ENCODE results near the gene SPG7. TPM values are rescaled to one million over a fixed set of nuclear protein-coding genes. Genes with fewer than 3 reads are reported as not detected.
A peak's percentile ranks its signal among the peaks of the same experiment; 100 is the strongest.

SPG7 gene
- total and polyA plus RNA-seq, 2 donors (not counting 1 experiment from before 2014, with no cell fraction given), result 35.1 to 107 TPM

DNA sequence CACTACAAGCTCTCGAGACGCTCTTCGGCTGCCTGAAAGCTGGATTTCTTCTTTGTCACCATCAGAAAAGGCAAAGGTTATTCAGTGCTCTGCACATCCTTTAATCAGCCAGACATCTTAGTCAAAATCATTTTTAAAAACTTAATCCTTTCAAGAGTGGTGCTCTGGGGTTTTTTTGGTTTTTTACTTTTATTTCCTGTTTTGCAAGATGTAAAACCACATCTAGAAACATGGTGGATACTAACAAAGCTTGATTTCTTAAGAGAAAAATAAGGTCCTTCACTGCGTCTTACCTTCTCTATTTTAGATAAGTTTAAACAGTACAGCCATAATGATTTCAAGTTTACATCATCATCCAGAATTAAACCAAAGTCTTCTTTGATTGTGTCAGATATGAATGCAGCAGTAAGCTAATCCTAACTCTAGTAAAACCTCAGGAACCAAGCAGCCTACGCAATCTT, 24.1 kb upstream of the SPG7 start:
- Histone ChIP-seq H3K27ac (ENCODE audit: insufficient read depth, low read length) (no peak overlapping the region), H3K36me3 (ENCODE audit: control insufficient read depth, insufficient read depth, low read length) (no peaks in the 10 kb centered on the region), H3K79me2 (ENCODE audit: control insufficient read depth, insufficient read depth, low read length) (peaks cover 97% of the 10 kb centered on the region), H3K27me3 (ENCODE audit: control insufficient read depth, insufficient read depth, low read length) (no peaks in the 10 kb centered on the region), H3K4me2 (ENCODE audit: extremely low read depth, insufficient read depth, low read length) (no peak overlapping the region), H3K9ac (ENCODE audit: insufficient read depth, low read length) (no peak overlapping the region), H3K9me3 (ENCODE audit: control insufficient read depth, insufficient read depth, low read depth, low read length) (no peaks in the 10 kb centered on the region), H4K20me1 (ENCODE audit: control insufficient read depth, extremely low read depth, insufficient read depth, low read length) (peaks cover 10% of the 10 kb centered on the region), H3K4me1 (ENCODE audit: control insufficient read depth, extremely low read depth, insufficient read depth, low read length) (peaks cover 6% of the 10 kb centered on the region), H3K4me3 (replicated peaks in 1 of 4; ENCODE audit: control extremely low read depth in 1 of 4, insufficient read depth in 1 of 4, low read depth in 3 of 4, low read length in 4 of 4) (no peak overlapping the region), H2AFZ (ENCODE audit: low read length) (no peak overlapping the region)
- no peak for DNase-seq (ENCODE audit: low read depth in 2 of 2)
- no peak for TF ChIP-seq EZH2 (IDR thresholded peaks at IDR 0.05; ENCODE audit: low read length, missing control alignments)
- TF ChIP-seq, protein P1, sequence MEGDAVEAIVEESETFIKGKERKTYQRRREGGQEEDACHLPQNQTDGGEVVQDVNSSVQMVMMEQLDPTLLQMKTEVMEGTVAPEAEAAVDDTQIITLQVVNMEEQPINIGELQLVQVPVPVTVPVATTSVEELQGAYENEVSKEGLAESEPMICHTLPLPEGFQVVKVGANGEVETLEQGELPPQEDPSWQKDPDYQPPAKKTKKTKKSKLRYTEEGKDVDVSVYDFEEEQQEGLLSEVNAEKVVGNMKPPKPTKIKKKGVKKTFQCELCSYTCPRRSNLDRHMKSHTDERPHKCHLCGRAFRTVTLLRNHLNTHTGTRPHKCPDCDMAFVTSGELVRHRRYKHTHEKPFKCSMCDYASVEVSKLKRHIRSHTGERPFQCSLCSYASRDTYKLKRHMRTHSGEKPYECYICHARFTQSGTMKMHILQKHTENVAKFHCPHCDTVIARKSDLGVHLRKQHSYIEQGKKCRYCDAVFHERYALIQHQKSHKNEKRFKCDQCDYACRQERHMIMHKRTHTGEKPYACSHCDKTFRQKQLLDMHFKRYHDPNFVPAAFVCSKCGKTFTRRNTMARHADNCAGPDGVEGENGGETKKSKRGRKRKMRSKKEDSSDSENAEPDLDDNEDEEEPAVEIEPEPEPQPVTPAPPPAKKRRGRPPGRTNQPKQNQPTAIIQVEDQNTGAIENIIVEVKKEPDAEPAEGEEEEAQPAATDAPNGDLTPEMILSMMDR (conservative IDR thresholded peaks at IDR 0.05 in 1 of 2, IDR thresholded peaks at IDR 0.05 in 1 of 2; ENCODE audit: low read depth in 1 of 2, low read length in 2 of 2), result no peak

DNA sequence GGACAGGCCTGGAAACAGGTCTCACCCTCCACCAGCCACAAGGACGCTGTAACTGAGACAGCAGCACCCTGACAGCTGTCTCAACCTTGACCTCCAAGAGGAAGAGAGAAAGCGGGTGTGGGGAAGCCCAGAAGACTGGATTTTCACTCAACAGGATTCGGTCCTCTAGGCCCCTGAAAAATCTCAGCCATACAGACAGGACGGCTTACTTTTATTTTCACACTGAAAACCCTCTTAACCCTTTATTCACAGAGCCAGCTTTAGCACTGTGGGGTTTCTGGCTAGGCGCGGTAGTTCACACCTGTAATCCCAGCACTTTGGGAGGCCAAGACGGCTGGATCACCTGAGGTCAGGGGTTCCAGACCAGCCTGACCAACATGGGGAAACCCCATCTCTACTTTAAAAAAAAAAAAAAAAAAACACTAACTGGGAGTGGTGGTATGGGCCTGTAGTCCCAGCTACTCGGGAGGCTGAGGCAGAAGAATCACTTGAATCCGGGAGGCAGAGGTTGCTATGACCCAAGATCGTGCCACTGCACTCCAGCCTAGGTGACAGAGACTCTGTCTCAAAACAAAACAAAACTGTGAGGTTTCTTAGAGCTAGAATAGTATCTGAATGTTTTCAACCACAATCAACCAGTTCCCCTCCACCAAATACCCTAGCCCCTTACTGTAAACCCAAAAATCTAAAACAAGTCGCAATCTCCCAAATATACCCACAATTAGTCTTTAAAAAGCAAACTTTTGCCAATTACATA, 23.1 kb upstream of the SPG7 start:
- no peak overlapping the region for H2AFZ ChIP-seq (ENCODE audit: low read length)
- no peak overlapping the region for H3K4me2 ChIP-seq (ENCODE audit: extremely low read depth, insufficient read depth, low read length)
- H4K20me1 ChIP-seq (ENCODE audit: control insufficient read depth, extremely low read depth, insufficient read depth, low read length), result peaks cover 10% of the 10 kb centered on the region
- H3K9ac ChIP-seq (ENCODE audit: insufficient read depth, low read length), result no peak overlapping the region
- no peaks in the 10 kb centered on the region for H3K27me3 ChIP-seq (ENCODE audit: control insufficient read depth, insufficient read depth, low read length)
- H3K9me3 ChIP-seq (ENCODE audit: control insufficient read depth, insufficient read depth, low read depth, low read length), result no peaks in the 10 kb centered on the region
- no peak overlapping the region for H3K27ac ChIP-seq (ENCODE audit: insufficient read depth, low read length)
- H3K4me1 ChIP-seq (ENCODE audit: control insufficient read depth, extremely low read depth, insufficient read depth, low read length), result peaks cover 6% of the 10 kb centered on the region
- H3K36me3 ChIP-seq (ENCODE audit: control insufficient read depth, insufficient read depth, low read length), result no peaks in the 10 kb centered on the region
- TF ChIP-seq, protein P1 (conservative IDR thresholded peaks at IDR 0.05 in 1 of 2, IDR thresholded peaks at IDR 0.05 in 1 of 2; ENCODE audit: low read depth in 1 of 2, low read length in 2 of 2), result no peak
- no peak for TF ChIP-seq EZH2 (IDR thresholded peaks at IDR 0.05; ENCODE audit: low read length, missing control alignments)
- H3K4me3 ChIP-seq (replicated peaks in 1 of 4; ENCODE audit: control extremely low read depth in 1 of 4, insufficient read depth in 1 of 4, low read depth in 3 of 4, low read length in 4 of 4), result no peak overlapping the region
- DNase-seq (ENCODE audit: low read depth in 2 of 2), result no peak
- H3K79me2 ChIP-seq (ENCODE audit: control insufficient read depth, insufficient read depth, low read length), result peaks cover 92% of the 10 kb centered on the region

DNA sequence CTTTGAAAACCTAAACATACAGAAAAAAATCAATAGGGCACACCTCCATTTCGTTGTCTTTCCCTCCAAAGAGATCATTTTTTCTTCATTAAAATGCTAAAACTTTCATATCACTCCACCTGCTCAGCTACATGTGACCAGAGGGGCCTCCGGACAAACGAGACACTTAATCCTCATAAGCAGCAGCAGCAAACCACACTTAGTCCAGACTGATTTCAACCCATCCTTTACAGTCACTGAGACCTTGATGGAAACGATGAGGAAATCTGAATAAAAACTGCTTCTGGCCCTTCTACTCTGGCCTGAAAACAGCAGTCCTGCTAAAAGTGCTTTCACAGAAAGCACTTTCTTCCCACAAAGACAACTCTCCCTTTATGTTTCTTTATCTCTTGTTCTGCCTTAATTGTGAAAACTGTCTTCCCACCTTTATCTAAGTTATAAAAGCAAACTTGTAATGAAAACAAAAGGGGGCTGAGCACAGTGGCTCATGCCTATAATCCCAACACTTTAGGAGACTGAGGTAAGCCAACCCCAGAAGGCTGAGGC, 22.4 kb upstream of the SPG7 start:
- Histone ChIP-seq H4K20me1 (ENCODE audit: control insufficient read depth, extremely low read depth, insufficient read depth, low read length) (peaks cover 10% of the 10 kb centered on the region), H3K9ac (ENCODE audit: insufficient read depth, low read length) (no peak overlapping the region), H3K4me1 (ENCODE audit: control insufficient read depth, extremely low read depth, insufficient read depth, low read length) (peaks cover 6% of the 10 kb centered on the region), H3K4me3 (replicated peaks in 1 of 4; ENCODE audit: control extremely low read depth in 1 of 4, insufficient read depth in 1 of 4, low read depth in 3 of 4, low read length in 4 of 4) (no peak overlapping the region), H2AFZ (ENCODE audit: low read length) (no peak overlapping the region), H3K36me3 (ENCODE audit: control insufficient read depth, insufficient read depth, low read length) (no peaks in the 10 kb centered on the region), H3K27ac (ENCODE audit: insufficient read depth, low read length) (no peak overlapping the region), H3K9me3 (ENCODE audit: control insufficient read depth, insufficient read depth, low read depth, low read length) (no peaks in the 10 kb centered on the region), H3K4me2 (ENCODE audit: extremely low read depth, insufficient read depth, low read length) (peak overlapping the region; percentile 23), H3K27me3 (ENCODE audit: control insufficient read depth, insufficient read depth, low read length) (no peaks in the 10 kb centered on the region), H3K79me2 (ENCODE audit: control insufficient read depth, insufficient read depth, low read length) (peaks cover 85% of the 10 kb centered on the region)
- no peak for DNase-seq (ENCODE audit: low read depth in 2 of 2)
- TF ChIP-seq, protein P1 (conservative IDR thresholded peaks at IDR 0.05 in 1 of 2, IDR thresholded peaks at IDR 0.05 in 1 of 2; ENCODE audit: low read depth in 1 of 2, low read length in 2 of 2), result no peak
- TF ChIP-seq EZH2 (IDR thresholded peaks at IDR 0.05; ENCODE audit: low read length, missing control alignments), result no peak
